COR-L47 (cell line): ENCODE results near the gene EDEM2.
"Not testable (repeated sequence)": the region's sequence is repeated elsewhere in the genome, so short reads cannot be mapped to it uniquely, and the experiment has no call there.

ENCODE experiments used
- DNase-seq: peaks from one replicate; lab custom pipeline; 2025; lab: John Stamatoyannopoulos, UW

The EDEM2 gene

DNA sequence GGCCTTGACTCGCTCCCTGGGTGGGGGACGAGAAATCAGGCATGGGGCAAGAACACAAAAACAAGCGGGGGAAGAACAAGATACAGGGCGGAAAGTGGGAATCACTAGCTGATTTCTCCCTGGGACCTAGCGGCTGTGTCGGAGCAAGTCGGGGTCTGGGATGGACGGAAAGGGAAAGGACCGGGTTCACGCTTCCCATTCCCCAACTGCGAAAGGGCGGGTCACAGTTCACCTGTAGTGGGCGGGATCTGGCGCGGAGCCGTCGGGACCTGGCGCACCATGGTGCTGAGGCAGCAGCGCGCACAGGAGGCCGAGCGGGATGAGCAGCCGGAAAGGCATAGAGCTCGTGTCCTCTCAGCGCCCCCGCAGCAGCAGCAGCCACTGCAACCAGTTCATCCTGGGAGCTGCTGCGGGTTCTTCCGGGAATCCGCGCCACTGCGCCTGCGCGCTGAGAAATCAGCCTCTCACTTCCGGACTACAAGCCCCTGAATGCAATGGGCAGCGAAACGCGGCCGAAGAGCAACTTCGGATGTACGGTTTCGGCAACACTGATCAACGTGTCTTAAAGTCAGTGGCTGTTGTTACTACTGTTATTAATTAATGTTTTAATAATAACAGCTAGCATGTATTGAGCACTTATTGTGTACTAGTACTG, at the start of gene EDEM2:
EDEM2 (minus strand) TSS at position 417 of the 655 bp plus-strand sequence; CDS start at position 339, 78 bp downstream.
- peak; percentile 89 for DNase-seq

GRCh38 chr20:35196313-35196712, 49.2 kb upstream of the EDEM2 start:
- no peak for DNase-seq

DNA sequence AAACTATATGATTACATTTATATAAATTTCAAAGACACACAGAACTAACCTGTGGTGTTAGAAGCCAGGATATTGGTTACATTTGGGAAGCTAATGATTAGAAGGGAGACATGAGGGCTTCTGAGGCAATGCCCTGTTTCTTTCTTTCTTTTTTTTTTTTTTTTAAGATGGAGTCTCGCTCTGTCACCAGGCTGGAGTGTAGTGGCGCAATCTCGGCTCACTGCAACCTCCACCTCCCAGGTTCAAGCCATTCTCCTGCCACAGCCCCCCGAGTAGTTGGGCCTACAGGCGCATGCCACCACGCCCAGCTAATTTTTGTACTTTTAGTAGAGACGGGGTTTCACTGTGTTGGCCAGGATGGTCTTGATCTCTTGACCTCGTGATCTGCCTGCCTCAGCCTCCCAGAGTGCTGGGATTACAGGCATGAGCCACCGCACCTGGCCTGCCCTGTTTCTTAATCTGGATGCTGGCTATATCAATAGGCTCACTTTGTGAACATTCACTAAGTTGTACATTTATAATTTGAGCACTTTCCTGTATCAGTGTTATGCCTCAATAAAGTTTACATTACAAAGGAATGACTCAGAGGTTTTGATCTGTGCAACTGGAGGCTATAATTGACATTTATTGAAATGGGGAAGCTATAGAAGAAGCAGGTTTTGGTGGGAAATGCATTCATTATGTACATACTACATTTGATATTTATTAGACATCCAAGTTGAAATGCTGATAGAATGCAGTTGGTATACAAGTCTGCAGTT, 46.1 kb upstream of the EDEM2 start:
- DNase-seq: not testable (repeated sequence)

DNA sequence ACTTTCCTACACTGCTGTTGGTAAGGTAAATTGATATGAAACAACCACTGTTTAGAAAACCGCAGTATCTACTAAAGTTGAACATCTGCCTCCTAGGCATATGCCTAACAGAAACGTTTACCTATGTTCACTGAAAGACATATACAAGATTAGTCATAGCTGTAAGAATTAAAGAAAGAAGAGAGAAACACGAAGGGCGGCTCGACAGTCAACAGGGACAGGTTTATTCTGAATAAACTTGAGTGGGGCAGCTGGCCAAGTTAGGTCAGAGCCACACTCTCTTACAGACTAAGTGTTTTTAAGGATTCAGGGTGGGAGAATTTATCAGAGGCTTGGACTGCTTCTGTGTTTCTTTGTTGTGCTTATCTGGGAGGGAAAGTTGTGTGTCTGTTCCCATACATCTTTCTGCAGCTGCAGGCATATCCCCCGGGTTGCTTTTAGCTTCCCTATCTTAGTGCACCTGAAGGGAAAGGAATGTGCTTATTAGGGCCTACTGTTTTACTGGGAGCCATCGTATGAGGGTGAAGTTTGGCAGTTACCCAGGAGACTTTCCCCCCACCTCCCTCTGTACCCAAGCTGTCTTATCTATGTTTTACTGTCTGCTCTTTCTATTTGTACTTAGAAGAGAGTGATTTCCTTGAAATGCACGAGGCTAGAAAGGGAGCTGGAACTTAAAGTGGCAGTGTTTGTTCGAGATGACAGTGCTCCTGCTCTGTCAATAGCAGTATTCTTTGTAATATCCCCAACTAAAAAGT, 45.2 kb upstream of the EDEM2 start:
- no peak for DNase-seq

GRCh38 chr20:35191419-35192117, 44.4 kb upstream of the EDEM2 start:
- no peak for DNase-seq

DNA sequence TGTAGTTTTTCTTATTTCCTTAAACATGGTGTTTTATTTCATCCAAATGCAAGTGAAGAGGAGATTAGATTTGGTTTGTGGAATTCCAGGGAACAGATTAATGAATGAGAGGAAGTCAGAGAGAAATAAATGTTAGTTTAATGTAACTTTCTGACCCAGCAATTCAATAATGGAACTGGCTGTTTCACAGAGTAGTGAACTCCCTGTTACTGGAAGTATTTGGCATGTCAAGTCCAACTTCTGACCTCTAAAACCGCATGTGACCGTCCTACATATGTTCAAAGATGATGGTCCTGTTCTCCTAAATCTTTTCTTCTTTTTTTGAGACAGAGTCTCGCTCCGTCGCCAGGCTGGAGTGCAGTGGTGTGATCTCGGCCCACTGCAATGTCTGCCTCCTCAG, 43.4 kb upstream of the EDEM2 start:
- no peak for DNase-seq

DNA sequence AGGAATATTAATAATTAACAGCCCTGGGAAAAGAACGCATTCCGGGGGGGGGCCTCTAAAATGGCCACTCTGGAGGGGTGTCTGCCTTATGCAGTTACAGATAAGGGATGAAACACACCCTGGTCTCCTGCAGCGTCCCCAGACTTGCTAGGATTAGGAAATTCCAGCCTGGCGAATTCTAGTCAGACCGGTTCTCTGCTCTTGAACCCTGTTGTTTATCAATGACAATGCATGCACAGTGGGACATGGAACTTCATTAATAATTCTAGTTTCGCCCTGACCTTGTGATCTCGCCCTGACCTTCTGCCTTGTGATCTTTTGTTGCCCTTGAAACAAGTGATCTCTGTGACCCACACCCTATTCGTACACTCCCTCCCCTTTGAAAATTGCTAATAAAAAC, 42.1 kb upstream of the EDEM2 start:
- not testable (repeated sequence) for DNase-seq

- no peak for DNase-seq
These were observed 40.6 kb upstream of the EDEM2 start for GRCh38 chr20:35187584-35188190.

DNA sequence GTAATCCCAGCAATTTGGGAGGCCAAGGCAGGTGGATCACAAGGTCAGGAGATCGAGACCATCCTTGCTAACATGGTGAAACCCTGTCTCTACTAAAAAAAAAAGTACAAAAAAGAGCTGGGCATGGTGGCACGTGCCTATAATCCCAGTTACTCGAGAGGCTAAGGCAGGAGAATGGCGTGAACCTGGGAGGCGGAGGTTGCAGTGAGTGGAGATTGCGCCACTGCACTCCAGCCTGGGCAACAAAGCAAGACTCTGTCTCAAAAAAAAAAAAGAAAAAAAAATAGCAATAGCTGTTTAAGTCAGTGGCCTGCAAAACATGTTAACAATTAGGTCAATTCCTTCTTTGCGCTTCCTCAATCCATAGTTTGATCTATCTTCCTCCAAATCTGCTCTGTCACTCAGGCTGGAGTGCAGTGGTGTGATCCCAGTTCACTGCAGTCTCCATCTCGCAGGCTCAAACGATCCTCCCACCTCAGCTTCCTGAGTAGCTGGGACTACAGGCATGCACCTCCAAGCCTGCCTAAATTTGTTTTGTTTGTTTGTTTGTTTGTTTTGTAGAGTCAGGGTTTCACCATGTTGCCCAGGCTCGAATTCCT, 39.7 kb upstream of the EDEM2 start:
- not testable (repeated sequence) for DNase-seq

DNA sequence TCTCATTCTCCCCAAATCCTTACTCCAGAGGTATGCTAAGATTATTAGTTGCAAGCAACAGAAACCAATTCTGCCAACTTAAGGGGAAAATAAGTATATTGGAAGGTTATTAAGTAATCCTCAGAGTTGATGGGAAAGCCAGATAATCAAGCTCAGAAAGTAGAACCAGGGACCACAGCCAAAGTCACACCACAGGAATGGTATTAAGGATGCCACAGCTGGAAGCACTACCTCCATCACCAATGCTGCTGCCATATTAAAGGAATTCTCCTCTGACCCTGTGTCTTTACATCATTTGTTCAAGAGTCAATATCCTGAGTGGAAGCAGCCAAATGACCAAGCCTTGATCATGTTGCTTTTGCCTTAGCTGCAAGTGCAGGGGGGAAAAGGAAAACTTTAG, 34.6 kb upstream of the EDEM2 start:
- no peak for DNase-seq

DNA sequence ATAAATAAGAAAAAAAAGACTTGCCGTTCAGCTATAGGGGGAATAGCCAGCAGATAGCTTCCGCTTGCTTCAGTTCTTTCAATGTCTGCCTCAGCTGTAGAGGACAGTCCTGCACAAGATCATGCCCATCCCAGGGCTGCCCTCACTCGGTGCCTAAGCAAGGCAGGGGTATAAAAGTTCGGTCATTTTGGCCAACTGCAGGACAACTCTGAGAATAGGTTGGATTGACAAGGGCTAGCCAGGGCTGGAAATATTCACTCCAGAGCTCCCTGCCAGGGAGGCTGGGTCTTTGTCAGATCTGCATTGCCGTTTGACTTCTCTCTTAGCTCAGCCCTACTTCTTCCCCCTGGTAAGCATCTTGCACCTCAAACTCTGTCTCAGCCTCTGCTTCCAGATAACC, 33.1 kb upstream of the EDEM2 start:
- no peak for DNase-seq

GRCh38 chr20:35179292-35180212, 32.4 kb upstream of the EDEM2 start:
- no peak for DNase-seq

GRCh38 chr20:35176132-35176531, 29.0 kb upstream of the EDEM2 start:
- DNase-seq: no peak

DNA sequence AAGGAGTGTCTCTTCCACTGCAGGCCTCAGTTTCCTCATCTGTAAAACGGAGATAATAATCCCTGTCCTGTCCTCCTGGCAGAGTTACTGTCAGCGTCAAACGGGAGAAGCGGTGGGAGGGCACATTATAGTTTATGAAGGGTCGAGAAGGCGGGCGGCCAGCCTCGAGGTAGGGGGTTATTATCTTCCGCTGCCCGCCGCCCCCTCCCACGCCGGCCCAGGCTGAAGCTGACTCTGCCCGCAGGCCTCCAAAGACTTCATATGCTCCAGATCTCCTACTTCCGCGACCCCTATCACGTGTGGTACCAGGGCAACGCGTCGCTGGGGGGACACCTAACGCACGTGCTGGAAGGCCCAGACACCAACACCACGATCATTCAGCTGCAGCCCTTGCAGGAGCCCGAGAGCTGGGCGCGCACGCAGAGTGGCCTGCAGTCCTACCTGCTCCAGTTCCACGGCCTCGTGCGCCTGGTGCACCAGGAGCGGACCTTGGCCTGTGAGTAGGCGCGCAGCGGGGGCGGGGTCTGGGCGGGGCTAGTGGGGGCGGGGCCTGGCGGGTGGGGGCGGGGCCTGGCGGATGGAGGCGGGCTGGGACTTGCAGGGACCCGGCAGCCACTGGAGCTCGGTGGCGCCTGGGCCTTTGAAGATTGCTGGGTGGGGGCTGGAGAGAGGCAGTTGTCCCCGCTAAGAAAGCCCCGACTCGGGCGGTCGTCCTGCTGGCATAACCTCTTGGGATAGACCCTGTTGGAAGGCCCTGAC, 27.5 kb upstream of the EDEM2 start:
- no peak for DNase-seq

DNA sequence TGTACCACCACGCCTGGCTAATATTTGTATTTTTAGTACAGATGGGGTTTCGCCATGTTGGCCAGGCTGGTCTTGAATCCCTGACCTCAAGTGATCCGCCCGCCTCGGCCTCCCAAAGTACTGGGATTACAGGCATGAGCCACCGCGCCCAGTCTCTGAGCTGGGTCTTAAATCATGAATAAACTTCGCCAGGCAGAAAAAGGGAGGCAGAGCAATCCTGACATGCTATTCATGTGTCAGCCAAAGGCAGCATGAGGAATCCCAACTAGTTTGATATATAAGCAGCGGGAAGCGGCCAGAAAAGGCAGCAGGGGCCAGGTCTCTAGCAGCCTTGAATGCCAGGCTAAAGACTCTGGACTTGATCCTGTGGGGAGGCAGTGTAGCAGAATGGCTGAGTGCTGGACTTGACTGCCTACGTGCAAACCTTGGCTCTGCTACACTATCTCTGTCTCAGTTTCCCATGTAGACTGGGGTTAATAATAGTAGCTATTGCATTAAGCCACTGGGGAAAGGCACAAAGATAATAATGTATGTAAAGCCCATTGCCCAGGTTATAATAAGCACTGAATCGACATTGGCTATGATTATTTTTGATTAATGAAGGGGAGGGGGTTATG, 26.5 kb upstream of the EDEM2 start:
- no peak for DNase-seq

DNA sequence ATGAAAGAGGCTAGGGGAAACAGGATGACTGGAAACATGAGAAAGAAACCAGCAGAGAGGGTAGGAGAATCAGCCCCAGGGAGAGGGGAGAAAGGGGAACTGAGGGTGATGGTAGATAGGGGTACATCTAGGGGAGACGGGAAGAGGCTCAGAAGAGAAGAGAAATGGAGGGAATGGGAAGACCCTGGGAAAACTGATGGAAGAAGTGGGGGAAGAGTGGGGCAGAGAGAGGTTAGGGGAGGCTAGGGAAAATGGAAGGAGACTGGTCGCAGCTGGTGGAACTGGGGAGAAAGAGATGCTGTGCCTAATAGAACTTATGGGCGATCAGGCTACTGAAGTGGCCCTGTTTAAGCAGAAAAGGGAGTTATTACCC, 25.3 kb upstream of the EDEM2 start:
- no peak for DNase-seq

- DNase-seq: peak; percentile 40
These were observed 24.8 kb upstream of the EDEM2 start, which contains the start of gene PROCR for GRCh38 chr20:35171753-35172433. TSS of gene PROCR (plus strand) at chr20:35172072. CDS start at chr20:35172155, 83 bp downstream.

DNA sequence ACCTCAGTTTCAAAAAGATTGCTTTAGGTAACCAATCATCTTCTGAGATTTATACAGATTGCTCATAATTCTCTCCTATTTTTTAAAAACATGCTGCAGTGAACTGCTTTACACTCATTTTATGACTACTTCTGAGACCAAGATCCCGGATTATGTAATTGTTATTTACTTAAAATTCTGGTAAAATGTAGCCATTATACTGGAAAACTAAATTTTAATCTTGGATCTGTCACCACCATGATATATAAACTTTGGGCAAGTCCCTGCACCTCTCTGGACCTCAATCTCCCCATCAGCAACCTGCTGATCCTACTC, 24.3 kb upstream of the EDEM2 start:
- DNase-seq: no peak
